GM21390 (cell line): ENCODE results near the gene ARID3C.

ENCODE experiments used
- ATAC-seq: cut with Tn5 transposase; IDR thresholded peaks from one replicate; pipeline ENCODE4 v1.9.1; 2021; ENCODE audit not compliant: unreplicated experiment

ARID3C gene, protein sequence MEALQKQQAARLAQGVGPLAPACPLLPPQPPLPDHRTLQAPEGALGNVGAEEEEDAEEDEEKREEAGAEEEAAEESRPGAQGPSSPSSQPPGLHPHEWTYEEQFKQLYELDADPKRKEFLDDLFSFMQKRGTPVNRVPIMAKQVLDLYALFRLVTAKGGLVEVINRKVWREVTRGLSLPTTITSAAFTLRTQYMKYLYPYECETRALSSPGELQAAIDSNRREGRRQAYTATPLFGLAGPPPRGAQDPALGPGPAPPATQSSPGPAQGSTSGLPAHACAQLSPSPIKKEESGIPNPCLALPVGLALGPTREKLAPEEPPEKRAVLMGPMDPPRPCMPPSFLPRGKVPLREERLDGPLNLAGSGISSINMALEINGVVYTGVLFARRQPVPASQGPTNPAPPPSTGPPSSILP

DNA sequence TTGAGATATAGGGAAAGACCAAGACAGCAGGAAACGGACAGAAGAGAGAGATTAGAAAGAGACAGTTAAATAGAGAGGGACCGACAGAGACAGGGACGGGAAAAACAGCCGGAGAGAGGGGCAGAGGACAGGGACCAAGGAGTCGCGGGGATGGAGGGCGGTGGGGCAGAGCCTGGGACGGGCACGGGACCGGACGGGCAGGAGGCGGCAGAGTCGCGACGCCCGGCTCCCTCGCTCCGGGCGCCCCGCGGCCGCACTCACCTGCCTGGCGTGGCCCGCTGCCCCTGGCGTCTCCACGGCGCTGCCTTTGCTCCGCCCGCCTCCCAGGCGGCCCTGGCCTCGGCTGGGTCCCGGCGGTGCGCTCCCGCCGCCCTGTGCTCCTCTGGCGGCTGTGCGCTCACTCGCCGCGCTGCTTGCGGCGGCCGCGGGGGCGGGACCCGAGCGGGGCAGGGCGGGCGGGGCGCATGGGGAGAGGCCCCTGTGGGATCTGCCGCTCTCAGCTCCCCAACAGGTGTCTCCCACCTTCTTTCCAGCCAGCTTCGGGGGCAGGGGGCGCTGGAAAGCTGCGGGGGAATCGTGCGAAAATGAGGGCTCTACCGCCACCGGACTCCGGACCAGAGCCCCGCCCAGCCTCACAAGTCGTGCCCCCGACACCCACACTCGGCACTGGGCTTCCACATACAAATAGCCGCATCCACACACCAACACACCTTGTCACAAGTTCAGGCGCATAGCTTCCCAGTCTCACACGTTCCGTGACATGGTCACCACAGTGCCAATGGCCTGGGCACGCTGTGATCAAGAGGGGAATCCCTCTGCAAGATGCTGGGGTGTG lies at the start of gene ARID3C:
ARID3C (minus strand) TSS at position 411 of the 835 bp plus-strand sequence. CDS start 1,052 bp downstream, outside the sequence.
- ATAC-seq: no peak

DNA sequence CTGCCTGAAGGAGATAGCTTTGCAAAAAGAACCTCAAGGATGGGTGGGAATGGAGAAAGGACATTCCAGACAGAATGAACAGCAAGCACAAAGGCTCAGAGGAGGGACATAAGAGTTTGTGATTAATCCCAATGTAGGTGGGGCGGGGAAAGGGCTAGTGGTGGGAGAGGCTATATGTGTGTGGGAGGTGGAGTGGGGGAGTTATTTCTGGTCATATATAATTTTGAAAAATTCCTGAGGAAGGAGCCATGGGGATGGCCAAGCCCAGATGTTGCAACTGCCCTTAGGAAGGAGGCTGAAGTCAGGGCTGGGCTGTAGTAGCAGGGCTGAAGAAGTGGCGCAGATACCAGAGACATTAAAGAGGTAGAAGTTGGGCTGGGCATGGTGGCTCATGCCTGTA lies 47.0 kb upstream of the ARID3C start:
- no peak for ATAC-seq

DNA sequence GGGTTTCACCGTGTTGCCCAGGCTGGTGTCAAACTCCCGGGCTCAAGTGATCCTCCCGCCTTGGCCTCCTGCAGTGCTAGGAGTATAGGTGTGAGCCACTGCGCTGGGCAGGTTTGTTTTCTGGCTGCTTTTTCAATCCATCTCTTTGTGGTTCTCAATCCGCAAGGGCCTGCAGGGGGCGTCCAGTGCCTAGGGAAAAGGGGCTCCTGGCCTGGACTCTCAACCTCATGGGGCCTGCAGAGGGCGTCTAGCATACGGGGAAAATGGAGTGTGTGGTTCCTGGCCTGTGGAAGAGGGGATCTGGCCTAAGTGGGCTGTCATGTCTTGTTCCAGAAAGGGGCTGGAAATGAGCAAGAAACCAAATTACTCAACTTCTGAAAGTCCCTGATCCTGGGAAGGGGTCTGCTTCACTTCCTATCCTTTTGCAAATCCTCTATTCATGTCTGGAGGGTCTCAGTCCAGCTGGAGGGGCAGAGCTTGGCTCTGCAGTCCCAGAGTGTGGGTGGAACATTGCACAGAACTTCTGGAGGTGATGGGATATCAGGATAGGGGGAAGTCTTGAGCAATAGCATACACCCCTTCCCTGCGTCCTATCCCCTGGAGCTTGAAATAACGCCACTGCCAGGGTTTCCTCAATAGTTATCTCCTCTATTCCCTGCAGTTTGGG lies 46.3 kb upstream of the ARID3C start:
- no peak for ATAC-seq

DNA sequence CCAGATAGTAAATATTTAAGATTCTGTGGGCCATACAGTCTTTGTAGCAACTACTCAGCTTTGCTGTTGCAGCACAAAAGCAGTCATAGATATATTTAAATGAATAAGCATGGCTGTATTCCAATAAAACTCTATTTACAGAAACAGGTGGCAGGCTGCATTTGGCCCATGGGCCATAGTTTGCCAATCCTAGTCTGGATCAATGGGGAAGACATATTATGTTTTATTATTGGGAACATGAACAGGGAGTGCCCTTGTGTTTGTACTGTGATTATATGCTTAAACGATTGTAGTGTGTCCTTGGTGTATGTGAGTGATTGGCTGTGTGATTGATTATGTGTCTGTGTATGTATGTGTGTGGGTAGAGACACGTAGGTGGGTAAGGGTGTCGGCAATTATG lies 45.6 kb upstream of the ARID3C start:
- no peak for ATAC-seq

DNA sequence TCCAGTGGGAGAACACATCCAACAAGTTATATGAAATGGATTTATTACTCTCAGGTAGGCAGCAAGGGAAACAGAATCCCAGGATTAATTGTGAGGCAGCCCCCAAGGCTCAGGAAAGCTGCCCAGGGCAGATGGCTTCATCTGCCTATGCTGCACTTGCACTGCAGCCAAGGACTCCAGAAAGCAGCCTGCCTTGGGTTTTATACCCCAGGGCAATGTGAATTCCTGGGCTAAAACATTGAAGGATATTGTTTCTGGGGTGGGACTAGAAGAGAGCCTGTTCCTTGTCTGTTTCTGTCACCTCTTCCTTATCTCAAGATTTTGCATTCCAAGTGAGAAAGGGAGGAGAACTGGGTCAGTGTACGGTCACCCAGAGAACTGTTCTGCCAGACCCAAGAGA lies 42.4 kb upstream of the ARID3C start:
- ATAC-seq: no peak

DNA sequence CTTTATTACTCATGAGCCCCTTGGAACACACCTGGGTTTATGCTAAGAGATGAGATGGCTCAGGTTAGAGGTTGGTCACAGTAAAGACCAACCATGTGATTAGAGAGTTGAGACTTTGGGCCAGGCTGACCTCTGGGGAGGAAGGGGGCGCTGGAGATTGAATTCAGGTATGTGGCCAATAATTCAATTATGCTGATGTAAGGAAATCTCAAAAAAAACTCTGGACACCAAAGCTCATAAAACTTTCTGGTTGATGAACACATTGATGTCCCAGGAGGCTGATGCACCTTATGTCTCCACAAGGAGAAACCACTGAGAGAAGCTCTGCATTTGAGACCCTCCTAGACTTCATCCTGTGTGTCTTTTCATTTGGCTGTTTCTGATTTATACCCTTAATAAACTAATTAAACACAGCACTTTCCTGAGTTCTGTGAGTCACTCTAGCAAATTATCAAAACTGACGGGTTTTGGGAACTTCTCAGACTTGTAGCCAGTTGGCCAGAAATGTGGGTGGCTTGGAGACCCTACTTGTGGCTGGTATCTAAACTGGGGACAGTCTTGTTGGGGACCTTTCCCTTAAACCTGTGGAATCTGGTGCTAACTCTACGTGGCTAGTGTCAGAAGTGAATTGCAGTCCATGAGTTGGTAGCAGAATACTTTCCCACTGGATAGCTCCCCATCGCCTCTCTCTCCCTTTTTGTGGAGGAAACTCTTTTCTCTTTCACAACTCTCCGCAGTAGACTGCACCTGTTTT lies 41.1 kb upstream of the ARID3C start:
- no peak for ATAC-seq

DNA sequence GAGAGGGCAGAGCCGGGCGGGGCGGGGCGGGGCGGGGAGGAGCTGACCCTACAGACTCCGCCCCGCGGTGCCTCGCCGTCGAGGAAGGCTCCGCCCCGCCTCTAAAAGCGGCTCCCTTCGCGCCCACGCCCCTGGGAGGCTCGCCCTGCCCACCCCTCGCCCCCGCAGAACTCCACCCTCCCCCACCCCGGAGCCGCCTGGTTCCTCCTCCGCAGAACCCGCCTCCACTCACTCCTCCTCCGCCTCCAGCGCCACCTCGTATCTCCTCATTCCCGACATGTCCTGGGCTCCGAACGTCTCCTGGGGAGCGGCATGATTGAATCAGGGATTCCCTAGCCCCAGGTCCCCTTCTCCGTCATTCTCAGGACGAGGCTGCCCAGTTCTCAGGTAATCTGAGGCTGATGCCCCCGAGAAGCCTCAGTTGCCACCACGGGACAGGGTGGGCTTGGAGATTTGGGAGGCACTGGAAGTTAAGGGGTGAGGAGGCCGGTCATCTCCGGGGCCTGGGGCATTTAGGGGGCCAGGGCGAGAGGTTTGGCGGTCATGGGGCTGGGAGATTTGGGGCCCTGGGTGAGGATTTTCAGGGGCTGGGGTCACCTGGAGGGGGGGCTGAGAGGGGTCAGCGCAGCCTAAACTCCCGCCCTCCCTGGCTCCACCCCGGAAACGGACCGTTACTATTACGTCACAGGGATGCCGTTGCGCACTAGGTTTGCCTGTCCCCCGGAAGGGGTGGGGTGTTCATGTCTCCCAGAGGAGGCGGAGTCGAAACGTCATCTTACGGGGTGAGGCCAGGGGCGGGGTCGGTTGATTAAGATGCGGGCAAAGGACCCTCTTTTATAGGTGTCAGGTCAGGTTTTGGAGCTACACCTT lies 36.8 kb upstream of the ARID3C start:
- ATAC-seq: peak; percentile 71

DNA sequence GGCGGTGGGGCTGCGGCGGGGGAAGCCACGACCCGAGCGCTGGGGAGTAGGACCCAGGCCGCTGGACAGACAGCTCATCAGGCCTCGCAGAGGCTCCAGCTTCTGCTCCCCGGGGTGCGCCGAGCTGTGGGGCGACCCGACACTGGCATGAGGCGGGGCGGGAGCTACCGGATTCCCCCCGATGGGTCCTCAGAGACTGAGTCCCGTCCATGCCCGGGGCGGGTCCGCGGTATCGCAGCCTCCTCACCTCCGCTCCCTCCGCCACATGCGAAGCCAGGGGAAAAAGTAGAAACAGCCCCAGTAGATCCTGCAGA lies 36.2 kb upstream of the ARID3C start:
- peak; percentile 11 for ATAC-seq

DNA sequence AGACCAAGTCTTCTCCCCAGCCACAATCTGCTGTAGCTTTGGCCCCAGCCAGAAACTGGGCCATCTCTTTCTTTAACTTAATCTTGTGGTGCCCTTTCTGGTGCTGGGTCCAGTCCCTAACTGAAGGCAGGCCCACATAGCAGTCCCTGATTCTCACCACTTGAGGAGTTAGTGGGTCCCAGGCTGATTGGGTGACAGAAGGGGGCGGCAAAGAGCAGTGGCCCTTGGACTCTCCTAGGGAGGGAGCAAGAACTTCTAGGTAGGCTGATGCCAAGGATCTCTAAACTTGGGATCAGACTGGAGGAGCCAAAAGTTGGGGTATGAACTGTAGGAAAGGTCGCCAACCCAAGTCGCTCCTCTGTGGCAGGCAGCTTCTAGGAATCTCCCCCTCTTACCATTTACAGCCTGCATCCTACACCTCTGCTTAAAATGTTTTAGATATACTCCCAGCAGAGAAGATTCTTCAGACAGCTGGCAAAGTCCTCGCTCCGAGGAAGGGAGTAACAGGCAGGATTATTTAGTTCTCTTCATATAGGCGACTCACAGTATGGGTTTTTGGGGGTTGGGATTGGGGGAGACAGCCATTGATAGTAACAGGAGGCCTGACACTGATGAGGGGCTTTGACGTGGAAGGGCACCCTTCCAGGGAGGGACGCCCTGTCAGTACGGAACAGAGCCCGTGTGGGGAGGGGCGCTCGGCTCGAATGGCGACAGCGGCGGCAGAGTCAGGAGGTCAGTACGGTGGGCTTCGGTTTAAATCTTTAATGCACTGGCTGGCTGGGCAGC lies 35.6 kb upstream of the ARID3C start:
- peak; percentile 9 for ATAC-seq

DNA sequence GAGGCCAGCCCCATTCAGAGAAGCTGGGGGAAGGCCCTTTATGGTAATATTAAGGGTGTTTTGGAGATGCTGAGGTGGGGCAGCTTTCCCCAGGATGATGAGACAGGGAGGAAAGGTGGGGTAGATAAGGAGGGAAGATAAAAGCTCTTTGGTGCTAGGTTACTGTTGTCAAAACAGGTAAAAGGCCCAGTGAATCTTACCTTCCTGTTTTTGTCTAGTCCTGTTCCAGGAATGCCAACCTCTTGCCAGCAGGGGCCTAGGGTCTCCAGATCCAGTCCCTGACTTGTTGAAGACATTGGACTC lies 34.4 kb upstream of the ARID3C start:
- ATAC-seq: no peak

DNA sequence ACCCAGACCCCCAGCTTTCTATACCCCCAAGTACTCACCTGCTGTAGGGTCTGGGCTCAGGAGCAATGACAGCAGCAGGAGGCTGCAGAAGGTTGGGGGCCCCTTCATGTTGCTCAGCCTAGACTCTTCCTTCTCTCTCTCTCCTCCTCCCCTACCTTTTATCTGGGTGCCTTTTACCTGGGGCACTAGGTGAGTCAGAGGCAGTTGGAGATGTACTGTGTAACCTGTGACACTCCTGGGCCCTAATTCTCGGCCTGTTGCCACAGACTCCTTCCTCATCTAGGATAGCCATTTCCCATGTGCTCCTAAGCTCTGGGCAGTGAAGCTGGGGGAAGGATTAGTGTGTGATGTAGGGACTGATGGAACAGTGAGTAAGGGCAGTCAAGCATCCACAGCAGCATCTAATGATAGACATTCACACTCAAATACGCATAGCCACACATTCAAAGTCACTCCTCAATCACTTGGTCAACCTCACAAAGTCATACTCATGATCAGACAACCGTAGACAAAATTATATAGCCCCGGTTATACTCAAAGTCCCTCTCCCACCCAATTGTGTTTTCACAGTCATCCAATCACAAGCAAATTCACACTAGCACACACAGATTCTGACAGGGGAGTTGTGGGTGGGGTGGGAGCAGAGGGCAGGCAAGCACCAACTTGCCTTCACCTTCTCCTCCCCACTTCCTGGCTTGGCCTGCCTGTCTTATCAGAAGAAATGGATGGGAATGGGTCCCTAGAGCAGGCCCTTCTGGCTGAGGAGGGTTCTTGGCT lies 33.8 kb upstream of the ARID3C start, which contains the start of gene CCL27:
CCL27 (minus strand) TSS at position 132 of the 777 bp plus-strand sequence; CDS start at position 108, 24 bp downstream.
- ATAC-seq: no peak

DNA sequence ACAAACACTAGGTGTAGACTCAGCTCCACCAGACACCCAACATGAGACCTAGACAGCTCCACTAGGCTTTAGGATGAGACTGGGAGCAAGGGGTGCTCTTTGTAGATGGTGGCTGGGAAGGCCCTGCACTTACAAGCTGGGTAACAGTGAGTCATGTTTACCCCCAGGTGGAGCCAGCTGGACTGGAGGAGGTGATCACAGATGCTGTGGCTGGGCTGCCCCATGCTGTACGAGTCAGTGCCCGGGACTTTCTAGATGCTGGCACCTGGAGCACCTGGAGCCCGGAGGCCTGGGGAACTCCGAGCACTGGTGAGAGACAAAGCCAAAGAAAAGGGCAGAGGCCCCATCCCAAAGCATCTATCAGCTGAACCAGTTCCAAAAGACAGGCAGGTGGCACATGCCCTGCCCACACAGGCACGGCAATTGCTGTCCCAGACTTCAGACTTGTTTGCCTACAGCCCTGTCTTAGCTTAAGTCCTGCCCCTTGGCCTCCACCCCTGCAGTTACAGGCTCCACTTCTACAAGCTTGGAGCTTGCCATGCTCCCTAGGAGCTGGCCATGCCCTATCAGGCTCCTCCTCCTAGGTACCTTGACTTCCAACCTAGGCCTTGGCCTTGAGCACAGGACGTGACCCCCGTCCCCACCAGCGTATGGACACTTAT lies 30.9 kb upstream of the ARID3C start:
- ATAC-seq: no peak

DNA sequence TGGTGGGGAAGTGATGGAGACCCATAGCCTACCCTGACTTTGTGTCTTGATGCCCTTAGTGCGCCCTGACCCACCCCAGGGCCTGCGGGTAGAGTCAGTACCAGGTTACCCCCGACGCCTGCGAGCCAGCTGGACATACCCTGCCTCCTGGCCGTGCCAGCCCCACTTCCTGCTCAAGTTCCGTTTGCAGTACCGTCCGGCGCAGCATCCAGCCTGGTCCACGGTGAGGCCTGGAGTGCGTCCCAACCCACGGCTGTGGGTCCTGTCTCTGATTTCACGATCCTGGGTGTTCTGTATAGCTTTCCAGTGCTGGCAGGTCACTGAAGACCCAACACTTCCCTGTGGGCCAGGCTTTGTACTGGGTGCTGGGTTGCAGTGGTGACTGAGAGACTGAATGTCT lies 29.6 kb upstream of the ARID3C start:
- no peak for ATAC-seq

DNA sequence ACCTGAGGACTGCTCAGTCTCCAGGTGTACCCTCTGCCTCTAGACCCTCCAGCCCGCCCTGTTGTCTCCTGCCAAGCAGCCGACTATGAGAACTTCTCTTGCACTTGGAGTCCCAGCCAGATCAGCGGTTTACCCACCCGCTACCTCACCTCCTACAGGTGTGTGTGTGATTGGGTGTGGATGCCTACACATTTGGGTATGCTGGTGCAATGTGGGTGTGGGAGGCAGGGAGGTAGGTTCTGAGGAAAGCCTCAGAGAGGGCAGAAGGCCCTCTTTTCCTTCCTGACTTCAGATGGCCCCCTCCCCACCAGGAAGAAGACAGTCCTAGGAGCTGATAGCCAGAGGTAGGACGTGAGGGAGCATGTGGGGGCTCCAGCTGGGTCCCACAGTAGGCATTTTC lies 28.1 kb upstream of the ARID3C start:
- ATAC-seq: no peak

DNA sequence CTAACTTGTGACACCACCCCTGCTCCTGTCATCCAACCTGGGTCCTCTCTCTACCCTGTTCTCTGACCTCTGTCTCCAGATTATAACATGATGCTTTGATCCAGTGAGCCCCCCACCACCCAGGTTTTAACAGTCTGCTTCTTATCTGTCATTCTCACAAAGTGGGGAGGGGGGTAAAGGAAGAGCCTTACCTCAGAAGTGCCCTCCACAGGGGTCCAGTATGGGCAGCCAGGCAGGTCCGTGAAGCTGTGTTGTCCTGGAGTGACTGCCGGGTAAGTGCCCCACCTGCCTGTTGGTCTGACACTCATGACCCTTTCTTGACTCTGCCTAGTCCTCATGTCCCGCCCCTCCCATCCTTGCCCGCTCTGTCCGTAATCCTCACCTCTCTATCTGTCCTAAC lies 26.5 kb upstream of the ARID3C start:
- no peak for ATAC-seq

DNA sequence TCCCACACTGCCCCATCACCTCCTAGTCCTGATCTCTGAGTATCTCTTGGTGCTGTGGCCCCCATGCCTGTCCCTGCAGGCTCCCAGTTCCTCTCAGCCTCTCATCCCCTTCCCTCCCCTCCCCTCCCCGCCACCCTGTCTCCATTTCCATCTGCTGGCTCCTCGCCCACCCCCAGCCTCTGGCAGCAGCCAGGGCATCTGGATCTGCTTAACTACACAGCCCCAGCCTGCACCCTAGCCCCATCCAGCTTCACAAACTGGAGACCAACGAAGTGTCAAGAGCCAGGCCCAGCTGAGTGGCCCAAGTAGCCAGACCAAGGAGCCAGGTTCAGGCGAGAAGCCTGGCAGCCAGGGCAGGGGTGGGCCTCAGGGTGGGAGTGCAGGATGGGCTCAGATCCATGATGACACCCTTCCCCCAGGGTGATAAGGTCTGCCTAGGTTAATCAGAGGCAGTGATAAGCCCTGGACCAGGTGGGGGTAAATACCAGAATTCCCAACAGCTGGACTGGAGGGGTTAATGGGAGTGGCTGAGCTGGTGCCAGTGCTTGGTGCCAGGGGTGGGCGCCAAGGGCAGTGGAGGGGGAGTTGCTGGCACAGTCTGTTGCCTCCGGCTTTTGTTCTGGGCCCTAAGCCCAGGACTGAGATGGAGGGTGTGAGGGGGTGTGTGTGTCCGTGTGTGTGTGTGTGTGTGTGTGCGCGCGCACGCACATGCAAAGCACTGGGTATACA lies 25.6 kb upstream of the ARID3C start:
- no peak for ATAC-seq
